Endothelial cell of umbilical vein (primary cell): ENCODE measurements around the gene DNAAF2. TPM values are rescaled to one million over a fixed set of nuclear protein-coding genes. Genes with fewer than 3 reads are reported as not detected.

Experiments used
- BruUV-seq: library from RNA; stranded (reverse); fragments of 400-500 nt; replicated peaks from 2 replicates; lab custom pipeline; 2021; lab: Mats Ljungman, UMichigan
- CTCF ChIA-PET: fragments of 300-600, 350-600 bp; sonication (Branson Sonifier 250); formaldehyde crosslinking; loops from one replicate; lab custom pipeline; 2021; ENCODE audit warnings: antibody characterized with exemption, inconsistent platforms; lab: Charles Lee
- POLR2A ChIA-PET: fragments of 300-600, 350-600 bp; sonication (Branson Sonifier 250); formaldehyde crosslinking; loops from one replicate; lab custom pipeline; 2021; ENCODE audit warnings: antibody characterized with exemption, inconsistent platforms; lab: Charles Lee
- DNase-seq: peaks from one replicate; pipeline ENCODE4 v3.0.0-alpha.2; 2011; ENCODE audit warnings: low read depth, low spot score
- FAIRE-seq: peaks from 2 replicates; lab custom pipeline; 2011; peaks lifted over from hg19 to GRCh38; lab: Jason Lieb, UNC
- H2AFZ ChIP-seq: 2 replicates; pipeline ENCODE4 v1.6.0; 2012; ENCODE audit warnings: low read depth, low read length, control low read depth, inconsistent platforms
- H3K27ac ChIP-seq: 2 replicates; pipeline ENCODE4 v1.5.1; 2011; ENCODE audit warnings: low read depth, mild to moderate bottlenecking, control low read depth, low read length, moderate library complexity; ENCODE audit not compliant: insufficient read depth
- H3K27me3 ChIP-seq, 2 experiments: 2 replicates each; pipeline versions ENCODE4 v1.6.0 to v1.6.1; 2011; ENCODE audit warnings: low read length in 2 of 2, mixed read lengths in 1 of 2; ENCODE audit not compliant: control insufficient read depth in 2 of 2, insufficient read depth in 2 of 2
- H3K36me3 ChIP-seq, 2 experiments: 2 replicates in 1 of 2; 3 replicates in 1 of 2; pipeline ENCODE4 v1.5.1; 2011; ENCODE audit warnings: low read length in 2 of 2, mild to moderate bottlenecking in 1 of 2, moderate library complexity in 1 of 2; ENCODE audit not compliant: control insufficient read depth in 2 of 2, insufficient read depth in 2 of 2; ENCODE audit errors: extremely low read depth in 1 of 2
- H3K4me1 ChIP-seq: 3 replicates; pipeline ENCODE4 v1.5.1; 2011; ENCODE audit warnings: mild to moderate bottlenecking, low read length; ENCODE audit not compliant: control insufficient read depth, insufficient read depth; ENCODE audit errors: extremely low read depth
- H3K4me2 ChIP-seq: 2 replicates; pipeline ENCODE4 v1.6.1; 2011; ENCODE audit warnings: low read length, control low read depth, mixed read lengths; ENCODE audit not compliant: insufficient read depth
- H3K4me3 ChIP-seq, 3 experiments: fragments of 200-600 bp in 1 of 3; sonication (generic), shearing (Covaris generic) in 1 of 3; replicated peaks in 1 of 3; 2 replicates each; pipeline ENCODE4 v1.5.1; 2011 to 2016; ENCODE audit warnings: control low read depth in 3 of 3, low read length in 3 of 3, mild to moderate bottlenecking in 2 of 3, inconsistent platforms in 1 of 3, low read depth in 1 of 3, moderate library complexity in 1 of 3; ENCODE audit not compliant: insufficient read depth in 1 of 3
- H3K79me2 ChIP-seq: 2 replicates; pipeline ENCODE4 v1.6.0; 2012; ENCODE audit warnings: low read length, inconsistent platforms; ENCODE audit not compliant: control insufficient read depth, insufficient read depth
- H3K9ac ChIP-seq: replicated peaks from 2 replicates; pipeline ENCODE3; 2011; ENCODE audit warnings: low read length, control low read depth; ENCODE audit not compliant: insufficient read depth; ENCODE audit errors: extremely low read depth
- H3K9me1 ChIP-seq: replicated peaks from 3 replicates; pipeline ENCODE4 v1.6.0; 2011; ENCODE audit warnings: mild to moderate bottlenecking, low read length; ENCODE audit not compliant: control insufficient read depth, insufficient read depth; ENCODE audit errors: extremely low read depth
- H3K9me3 ChIP-seq: replicated peaks from 2 replicates; pipeline ENCODE4 v1.5.1; 2012; ENCODE audit warnings: low read length, inconsistent platforms; ENCODE audit not compliant: control insufficient read depth, insufficient read depth
- H4K20me1 ChIP-seq: replicated peaks from 2 replicates; pipeline ENCODE3; 2011; ENCODE audit warnings: mild to moderate bottlenecking, low read length; ENCODE audit not compliant: control insufficient read depth, insufficient read depth; ENCODE audit errors: extremely low read depth
- CTCF ChIP-seq, 2 donors: IDR thresholded peaks; 1 replicate in 1 of 2; 2 replicates in 1 of 2; pipeline ENCODE4 v1.5.1; 2011; ENCODE audit warnings: low read length in 2 of 2, mild to moderate bottlenecking in 2 of 2, moderate library complexity in 2 of 2, control low read depth in 1 of 2, inconsistent platforms in 1 of 2, low read depth in 1 of 2; ENCODE audit not compliant: insufficient read depth in 1 of 2; ENCODE audit errors: extremely low read depth in 1 of 2
- EZH2 ChIP-seq: IDR thresholded peaks from 2 replicates; pipeline ENCODE4 v1.6.1; 2012; ENCODE audit warnings: borderline replicate concordance, low read depth, mild to moderate bottlenecking, moderate library complexity, low read length, inconsistent platforms; ENCODE audit not compliant: severe bottlenecking
- FOS ChIP-seq: IDR thresholded peaks from 2 replicates; pipeline ENCODE4 v1.6.1; 2011; ENCODE audit warnings: mild to moderate bottlenecking, low read length, moderate library complexity, borderline replicate concordance; ENCODE audit not compliant: insufficient read depth
- GATA2 ChIP-seq: IDR thresholded peaks from 2 replicates; pipeline ENCODE4 v1.7.0; 2011; ENCODE audit warnings: low read depth, mild to moderate bottlenecking, moderate library complexity, mixed read lengths, low read length; ENCODE audit not compliant: insufficient read length, insufficient read depth
- JUN ChIP-seq: IDR thresholded peaks from 2 replicates; pipeline ENCODE4 v1.6.1; 2011; ENCODE audit warnings: borderline replicate concordance, low read depth; ENCODE audit not compliant: insufficient read length, insufficient read depth
- MAX ChIP-seq: IDR thresholded peaks from 2 replicates; pipeline ENCODE4 v1.6.1; 2011; ENCODE audit not compliant: insufficient read depth, insufficient read length
- MYC ChIP-seq: IDR thresholded peaks from one replicate; pipeline ENCODE4 v1.6.1; 2011; ENCODE audit warnings: mild to moderate bottlenecking, low read depth, low read length
- POLR2A ChIP-seq: IDR thresholded peaks from 2 replicates; pipeline ENCODE4 v1.6.1; 2012; ENCODE audit warnings: low read depth, mild to moderate bottlenecking, control low read depth, low read length
- POLR2AphosphoS5 ChIP-seq: IDR thresholded peaks from 2 replicates; pipeline ENCODE4 v1.6.1; 2012; ENCODE audit warnings: low read depth, mild to moderate bottlenecking, control low read depth, low read length, moderate library complexity; ENCODE audit not compliant: insufficient read depth
- dilution Hi-C: fragments of 300-500 bp; cut with MboI; formaldehyde crosslinking; loops from one replicate; pipeline ENCODE4 v1.15.0; 2019; ENCODE audit warnings: low sequenced_read_pairs; ENCODE audit not compliant: extremely low pct_ligation_motif_present
- intact Hi-C: fragments of 100-400 bp; cut with micrococcal nuclease; formaldehyde crosslinking; loops from one replicate; pipeline ENCODE4 v1.10.0; 2022
- polyA plus RNA-seq, 4 experiments: library from polyadenylated mRNA; depleted of rRNA in 3 of 4; stranded (reverse) in 3 of 4; unstranded in 1 of 4; fragments of >200 nt; gene quantifications; 2 replicates each; pipeline versions ENCODE4 v1.2.1 to v1.2.3, GENCODE V29; 2011 to 2012; ENCODE audit warnings: missing spikeins in 1 of 4
- total RNA-seq: library from RNA; stranded (reverse); gene quantifications from 2 replicates; pipeline ENCODE4 v1.2.3, GENCODE V29; 2021

The DNAAF2 gene
- total and polyA plus RNA-seq, 2 donors (not counting 3 experiments of a cell fraction or from before 2014, with no cell fraction given), result 3.0 to 5.7 TPM

- CTCF ChIA-PET, result no interaction called here
- no peaks in the 10 kb centered on the region for H3K27me3 ChIP-seq
- H3K79me2 ChIP-seq, result peaks cover 48% of the 10 kb centered on the region
- dilution Hi-C loops (no loop called here), intact Hi-C loops (no loop called here)
- H2AFZ ChIP-seq, result no peak overlapping the region
- no peaks in the 10 kb centered on the region for H3K9me3 ChIP-seq
- POLR2A ChIA-PET, result no interaction called here
- no peak overlapping the region for H3K27ac ChIP-seq
- DNase-seq (no peak), FAIRE-seq (no peak)
- H3K4me1 ChIP-seq, result peaks cover 10% of the 10 kb centered on the region
- peaks cover 8 to 15% of the 10 kb centered on the region in 2 experiments for H3K36me3 ChIP-seq
- H3K4me3 ChIP-seq, result no peak overlapping the region
- no peaks in the 10 kb centered on the region for H4K20me1 ChIP-seq
- no peaks in the 10 kb centered on the region for H3K9me1 ChIP-seq
- no TSS peak for BruUV-seq
- H3K9ac ChIP-seq, result no peak overlapping the region
- TF ChIP-seq POLR2A, result no peak
- no peak for TF ChIP-seq CTCF (IDR thresholded peaks at IDR 0.05; ENCODE audit: extremely low read depth in 1 of 2, insufficient read depth in 1 of 2, low read depth in 1 of 2, low read length in 2 of 2)
- no peak for TF ChIP-seq MYC
- TF ChIP-seq GATA2, result no peak
- TF ChIP-seq MAX, result no peak
- TF ChIP-seq EZH2, result no peak
- no peak for TF ChIP-seq POLR2AphosphoS5
- no peak for TF ChIP-seq JUN
- TF ChIP-seq FOS, result no peak
- H3K4me2 ChIP-seq, result no peak overlapping the region
These were observed 55.2 kb downstream of the DNAAF2 start for GRCh38 chr14:49579841-49580240.
